Adrenal gland (tissue), 19 donors: ENCODE results near the gene PPP1R1C. TPM values are rescaled to one million over a fixed set of nuclear protein-coding genes. Genes with fewer than 3 reads are reported as not detected.

Experiments
- DNase-seq, 7 donors: peaks; one replicate each; pipeline ENCODE4 v3.0.0-alpha.2; 2019 to 2020
- H3K27ac ChIP-seq, 5 donors: fragments of 200-600 bp; sonication (generic) in 4 of 5; 1 replicate in 3 of 5; 2 replicates in 2 of 5; pipeline versions ENCODE4 v1.5.1 to v1.8.0; 2016 to 2020; ENCODE audit warnings: mild to moderate bottlenecking in 1 of 5
- H3K27me3 ChIP-seq: fragments of 200-600 bp; 2 replicates; pipeline ENCODE4 v1.8.0; 2021
- H3K36me3 ChIP-seq, 2 donors: fragments of 200-600 bp; replicated peaks in 1 of 2; 1 replicate in 1 of 2; 2 replicates in 1 of 2; pipeline versions ENCODE4 v1.5.1 to v1.8.0; 2018 to 2022
- H3K4me1 ChIP-seq, 2 donors: fragments of 200-600 bp; replicated peaks in 1 of 2; 1 replicate in 1 of 2; 2 replicates in 1 of 2; pipeline versions ENCODE4 v1.5.1 to v1.8.0; 2018 to 2021
- H3K4me3 ChIP-seq, 4 donors: fragments of 200-600 bp; sonication (generic) in 3 of 4; one replicate each; pipeline ENCODE4 v1.5.1; 2016 to 2018
- H3K9me3 ChIP-seq, 3 donors: fragments of 200-600 bp; sonication (generic) in 1 of 3; replicated peaks in 1 of 3; 1 replicate in 2 of 3; 2 replicates in 1 of 3; pipeline versions ENCODE4 v1.5.1 to v1.8.0; 2016 to 2021
- POLR2A ChIP-seq, 2 donors: fragments of 450-650 bp; IDR thresholded peaks; one replicate each; pipeline ENCODE4 v1.6.1; 2017; ENCODE audit warnings: antibody characterized with exemption in 2 of 2, mild to moderate bottlenecking in 2 of 2, moderate library complexity in 1 of 2
- WGBS, 4 donors: extraction: QIAGEN DNeasy Blood & Tissue Kit in 2 of 4; methylation state at CpG; one replicate each; pipeline versions ENCODE4 v1.1.5 to v1.1.7; 2013 to 2017; 5-methylcytosine and 5-hydroxymethylcytosine counted together
- intact Hi-C, 2 donors: fragments of 100-400 bp; cut with DNase I; formaldehyde crosslinking; loops; one replicate each; pipeline versions ENCODE4 v1.14.1 to v1.15.0; 2022 to 2023
- long read RNA-seq, 10 donors: library from polyadenylated mRNA in 3 of 10; unstranded in 2 of 10; stranded (forward) in 1 of 10; transcript quantifications; one replicate each; pipeline ENCODE4 v2.0.0 and lab custom pipeline, GENCODE V29; 2021 to 2026
- polyA plus RNA-seq, 3 donors: library from polyadenylated mRNA; stranded (reverse); fragments of 200-250 nt in 2 of 3; fragments of 350-450 nt in 1 of 3; fragmentation: Illumina TruSeq in 1 of 3; extraction: RNeasy Lipid Tissue Mini Kit (QIAGEN cat#74804) in 1 of 3; gene quantifications; one replicate each; pipeline ENCODE4 v1.2.3, GENCODE V29; 2013 to 2014
- total RNA-seq, 9 donors: library from RNA; depleted of rRNA in 4 of 9; stranded (reverse); fragments of >200 nt in 4 of 9; fragments of 120-200 nt in 1 of 9; fragmentation: NEBNext Ultra II Directional in 1 of 9; extraction: Animal tissue kit (Norgen Biotek cat#: 25700) in 1 of 9; gene quantifications; one replicate each; pipeline versions ENCODE4 v1.1.0 to v1.2.4, GENCODE V29; 2013 to 2023
- TF ChIP-seq, protein P1 (sequence below), 6 experiments: fragments of 450-650 bp in 4 of 6; fragments of 200-600 bp in 2 of 6; sonication (generic) in 1 of 6; IDR thresholded peaks; 1 replicate in 5 of 6; 2 replicates in 1 of 6; pipeline versions ENCODE4 v1.5.1 to v1.8.0; 2016 to 2021; ENCODE audit warnings: antibody characterized with exemption in 6 of 6, mild to moderate bottlenecking in 2 of 6, moderate library complexity in 1 of 6
- donor health status: healthy with polysubstance abuse.
- donor health status: Bipolar disorder and iron deficiency.
- donor health status: DM: yes; HTN: yes; CAD: no.
- donor health status: DM: no; HTN: no; CAD: no.
- donor health status: DM: no; HTN: no; CAD: no.
- donor health status: DM: yes; HTN: yes; CAD: no.

PPP1R1C gene, protein sequence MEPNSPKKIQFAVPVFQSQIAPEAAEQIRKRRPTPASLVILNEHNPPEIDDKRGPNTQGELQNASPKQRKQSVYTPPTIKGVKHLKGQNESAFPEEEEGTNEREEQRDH
- 1 to 10 TPM in 3 of 9 donors, under 1 TPM in 3, not detected in 3; 0.29 to 5.9 (median 1.2) TPM for total RNA-seq
- 1 to 10 TPM; 1.0 to 2.4 (median 2.2) TPM for polyA plus RNA-seq
- long read RNA-seq, donor 1: 0 reads
- long read RNA-seq, donor 2: 0 reads
- long read RNA-seq, donor 3: 0 reads
- long read RNA-seq, donor 4: 0 reads
- long read RNA-seq, donor 5, partial matches to known transcripts: 0 of 2 reads
- long read RNA-seq, donor 5, other reads (novel, unspliced or antisense): 0 of 2 reads
- long read RNA-seq, donor 6, partial matches to known transcripts: 0 of 1 reads
- long read RNA-seq, donor 6, other reads (novel, unspliced or antisense): 0 of 1 reads
- long read RNA-seq, donor 7: 0 reads
- long read RNA-seq, donor 8: 0 reads
- long read RNA-seq, donor 9: 0 reads
- long read RNA-seq, donor 10: 0 reads

DNA sequence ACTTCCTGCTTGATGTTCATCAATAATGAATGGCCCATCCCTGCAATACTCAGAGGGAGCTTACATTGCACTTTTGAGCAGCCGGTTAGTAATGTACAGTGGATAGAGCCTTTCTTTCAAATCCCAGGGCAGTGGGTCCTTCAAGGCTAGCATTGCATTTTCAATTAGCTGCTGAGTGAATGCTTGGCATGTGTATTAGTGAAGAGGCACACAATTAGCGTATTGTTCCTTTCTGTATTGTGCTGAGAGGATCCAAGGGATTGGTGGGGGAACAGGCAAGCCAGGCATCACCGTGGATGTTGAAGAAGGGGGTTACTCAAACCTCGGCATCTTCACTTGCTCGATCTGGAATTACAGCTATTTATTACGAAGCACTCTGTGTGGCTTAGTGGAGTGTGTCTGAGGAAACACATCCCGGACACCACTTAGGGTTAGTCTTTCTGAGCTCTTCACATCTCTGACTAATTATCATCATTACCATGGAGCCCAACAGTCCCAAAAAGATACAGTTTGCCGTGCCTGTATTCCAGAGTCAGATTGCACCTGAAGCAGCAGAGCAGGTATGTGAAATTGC lies at the start of gene PPP1R1C:
PPP1R1C (plus strand) TSS at position 222 of the 574 bp plus-strand sequence; CDS start at position 480, 258 bp downstream.
- TF ChIP-seq, protein P1, sequence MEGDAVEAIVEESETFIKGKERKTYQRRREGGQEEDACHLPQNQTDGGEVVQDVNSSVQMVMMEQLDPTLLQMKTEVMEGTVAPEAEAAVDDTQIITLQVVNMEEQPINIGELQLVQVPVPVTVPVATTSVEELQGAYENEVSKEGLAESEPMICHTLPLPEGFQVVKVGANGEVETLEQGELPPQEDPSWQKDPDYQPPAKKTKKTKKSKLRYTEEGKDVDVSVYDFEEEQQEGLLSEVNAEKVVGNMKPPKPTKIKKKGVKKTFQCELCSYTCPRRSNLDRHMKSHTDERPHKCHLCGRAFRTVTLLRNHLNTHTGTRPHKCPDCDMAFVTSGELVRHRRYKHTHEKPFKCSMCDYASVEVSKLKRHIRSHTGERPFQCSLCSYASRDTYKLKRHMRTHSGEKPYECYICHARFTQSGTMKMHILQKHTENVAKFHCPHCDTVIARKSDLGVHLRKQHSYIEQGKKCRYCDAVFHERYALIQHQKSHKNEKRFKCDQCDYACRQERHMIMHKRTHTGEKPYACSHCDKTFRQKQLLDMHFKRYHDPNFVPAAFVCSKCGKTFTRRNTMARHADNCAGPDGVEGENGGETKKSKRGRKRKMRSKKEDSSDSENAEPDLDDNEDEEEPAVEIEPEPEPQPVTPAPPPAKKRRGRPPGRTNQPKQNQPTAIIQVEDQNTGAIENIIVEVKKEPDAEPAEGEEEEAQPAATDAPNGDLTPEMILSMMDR (IDR thresholded peaks at IDR 0.05): no peak
- TF ChIP-seq POLR2A (IDR thresholded peaks at IDR 0.05): no peak
- no peaks in the 10 kb centered on the region for H3K36me3 ChIP-seq
- no peaks in the 10 kb centered on the region for H3K4me1 ChIP-seq
- H3K27me3 ChIP-seq: no peaks in the 10 kb centered on the region
- H3K9me3 ChIP-seq: no peaks in the 10 kb centered on the region
- intact Hi-C loops: no loop called here
- no peak for DNase-seq
- no peak within 1 kb of the TSS for H3K27ac ChIP-seq
- no peak within 1 kb of the TSS for H3K4me3 ChIP-seq
- 80 to 89% (median 88%) methylated on average over 2 to 8 of the region's 8 CpGs for WGBS, 4 donors

DNA sequence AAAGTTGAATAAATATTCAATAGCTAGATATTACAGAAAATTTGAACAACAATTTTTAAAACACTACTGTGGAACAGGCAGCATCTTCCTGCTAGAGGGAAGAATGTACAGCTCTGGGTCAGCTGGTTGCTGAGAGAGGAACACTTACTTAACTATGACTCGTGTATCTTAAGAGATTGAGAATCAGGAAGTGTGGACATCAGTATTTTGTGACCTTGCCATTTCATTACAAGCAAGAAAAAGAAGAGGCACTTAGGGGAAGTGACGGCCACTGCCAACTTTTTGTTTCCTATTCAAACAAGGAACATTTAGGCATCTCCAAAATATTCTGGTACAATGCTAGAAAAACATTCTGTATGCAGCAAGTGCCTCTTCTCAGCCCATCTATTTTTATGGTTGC lies 48.2 kb upstream of the PPP1R1C start:
- peak in 4 of 7 donors; percentile 9 to 41 (median 28) for DNase-seq
- no peak for TF ChIP-seq POLR2A (IDR thresholded peaks at IDR 0.05)
- TF ChIP-seq, protein P1 (IDR thresholded peaks at IDR 0.05): no peak
- no peaks in the 10 kb centered on the region for H3K9me3 ChIP-seq
- no peaks in the 10 kb centered on the region for H3K4me1 ChIP-seq
- no peaks in the 10 kb centered on the region for H3K36me3 ChIP-seq
- H3K27ac ChIP-seq: no peak overlapping the region
- H3K4me3 ChIP-seq: no peak overlapping the region
- no peaks in the 10 kb centered on the region for H3K27me3 ChIP-seq
- 3 to 8% (median 6%) methylated on average over 2 of the region's 2 CpGs for WGBS, 4 donors
- intact Hi-C loops: no loop called here

DNA sequence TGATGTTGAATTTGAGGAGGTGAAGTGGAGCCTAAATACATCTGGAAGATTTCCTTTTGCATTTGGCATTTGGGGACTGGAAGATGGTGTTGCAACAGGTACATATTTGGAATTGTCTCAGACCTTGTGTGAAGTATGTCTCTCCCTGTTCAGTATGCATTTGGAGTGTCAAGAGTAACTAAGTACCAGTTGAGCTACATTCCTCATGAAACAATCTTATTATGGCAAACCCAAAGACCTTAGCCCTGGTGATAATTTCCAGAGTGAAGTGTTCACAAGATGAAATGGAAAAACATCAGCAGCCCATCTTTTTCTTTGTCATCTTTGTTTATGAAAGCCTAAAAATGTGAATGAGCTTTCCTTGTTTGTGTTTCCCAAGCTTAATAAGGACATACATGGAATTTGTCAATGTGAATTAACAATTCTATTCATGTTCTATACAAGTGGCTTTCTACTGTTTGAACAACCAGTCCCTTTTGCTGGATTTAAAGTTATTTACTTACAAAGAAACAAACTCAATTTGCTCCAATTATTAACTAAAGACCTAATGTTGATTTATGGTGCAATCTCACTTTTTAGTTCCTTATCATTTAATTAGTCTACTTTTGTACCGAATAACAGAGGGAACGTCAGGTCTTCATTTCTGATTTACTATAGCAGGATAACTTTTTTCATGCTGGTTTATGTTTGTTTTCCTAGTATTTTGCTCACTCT lies 42.1 kb upstream of the PPP1R1C start:
- Histone ChIP-seq H3K9me3 (no peaks in the 10 kb centered on the region), H3K27me3 (no peaks in the 10 kb centered on the region), H3K36me3 (no peaks in the 10 kb centered on the region), H3K27ac (no peak overlapping the region), H3K4me1 (no peaks in the 10 kb centered on the region), H3K4me3 (no peak overlapping the region)
- WGBS, 4 donors: 76 to 85% (median 81%) methylated on average over 2 of the region's 2 CpGs
- TF ChIP-seq POLR2A (IDR thresholded peaks at IDR 0.05): no peak
- TF ChIP-seq, protein P1 (IDR thresholded peaks at IDR 0.05): no peak
- no peak for DNase-seq
- intact Hi-C loops: no loop called here
